Osteocyte (in vitro differentiated cells): ENCODE measurements around the gene EPHA10. TPM values are rescaled to one million over a fixed set of nuclear protein-coding genes. Genes with fewer than 3 reads are reported as not detected.

Experiments
- DNase-seq: peaks from one replicate; pipeline ENCODE4 v3.0.0; 2021; ENCODE audit warnings: mixed read lengths; ENCODE audit not compliant: unreplicated experiment; ENCODE audit errors: extremely low spot score
- H3K27ac Mint-ChIP-seq: one replicate; pipeline ENCODE4 v1.8.0; 2021; ENCODE audit warnings: mild to moderate bottlenecking, mixed read lengths; ENCODE audit not compliant: unreplicated experiment
- H3K27me3 Mint-ChIP-seq: one replicate; pipeline ENCODE4 v1.8.0; 2021; ENCODE audit warnings: mixed read lengths; ENCODE audit not compliant: unreplicated experiment
- H3K36me3 Mint-ChIP-seq: one replicate; pipeline ENCODE4 v1.8.0; 2021; ENCODE audit warnings: mixed read lengths; ENCODE audit not compliant: unreplicated experiment
- H3K4me1 Mint-ChIP-seq: one replicate; pipeline ENCODE4 v1.8.0; 2021; ENCODE audit warnings: mixed read lengths; ENCODE audit not compliant: unreplicated experiment
- H3K4me3 Mint-ChIP-seq: one replicate; pipeline ENCODE4 v1.8.0; 2021; ENCODE audit warnings: mild to moderate bottlenecking, moderate library complexity, mixed read lengths; ENCODE audit not compliant: unreplicated experiment
- H3K9me3 Mint-ChIP-seq: one replicate; pipeline ENCODE4 v1.8.0; 2021; ENCODE audit warnings: mixed read lengths; ENCODE audit not compliant: unreplicated experiment
- CTCF ChIP-seq: fragments of 200-600 bp; sonication (generic); IDR thresholded peaks from 2 replicates; pipeline ENCODE4 v1.5.0; 2021; ENCODE audit warnings: antibody characterized with exemption, mild to moderate bottlenecking, moderate library complexity
- total RNA-seq: library from RNA; stranded (reverse); gene quantifications from 2 replicates; pipeline ENCODE4 v1.2.1, GENCODE V29; 2021

EPHA10 gene
- total RNA-seq, 1 donor from 2014 or later: not detected

- no peaks in the 10 kb centered on the region for H3K9me3 Mint-ChIP-seq
- no peaks in the 10 kb centered on the region for H3K36me3 Mint-ChIP-seq
- H3K27me3 Mint-ChIP-seq: peaks cover 46% of the 10 kb centered on the region
- peaks cover 4% of the 10 kb centered on the region for H3K4me1 Mint-ChIP-seq
- H3K27ac Mint-ChIP-seq: no peak overlapping the region
- no peak for TF ChIP-seq CTCF
- DNase-seq: no peak
- peak overlapping the region; percentile 57 for H3K4me3 Mint-ChIP-seq
These were observed 12.1 kb downstream of the EPHA10 start for GRCh38 chr1:37752583-37753471.

DNA sequence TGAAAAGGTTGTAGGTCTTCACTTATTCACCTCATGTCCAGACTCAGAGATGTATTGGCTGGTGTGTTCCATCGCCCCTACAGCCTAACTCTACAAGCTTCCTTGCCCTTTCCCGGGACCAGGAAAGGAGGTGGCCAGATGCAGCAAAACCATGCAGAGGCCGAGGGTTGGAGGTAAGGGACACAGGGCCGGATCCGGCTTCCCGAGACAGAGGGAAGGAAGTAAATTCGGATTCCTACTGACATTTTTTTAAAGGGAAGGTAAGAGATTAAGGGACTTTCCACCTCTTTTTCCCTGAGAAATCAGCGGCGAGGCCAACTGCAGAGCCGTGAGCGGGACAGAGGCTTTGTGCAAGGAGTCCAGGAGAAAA, 12.7 kb downstream of the EPHA10 start:
- TF ChIP-seq CTCF: no peak
- peaks cover 4% of the 10 kb centered on the region for H3K4me1 Mint-ChIP-seq
- H3K36me3 Mint-ChIP-seq: no peaks in the 10 kb centered on the region
- peaks cover 46% of the 10 kb centered on the region for H3K27me3 Mint-ChIP-seq
- H3K9me3 Mint-ChIP-seq: no peaks in the 10 kb centered on the region
- H3K4me3 Mint-ChIP-seq: peak overlapping the region; percentile 57
- no peak for DNase-seq
- H3K27ac Mint-ChIP-seq: no peak overlapping the region

GRCh38 chr1:37748565-37748964, 16.4 kb downstream of the EPHA10 start:
- DNase-seq: no peak
- peaks cover 34% of the 10 kb centered on the region for H3K27me3 Mint-ChIP-seq
- no peak for TF ChIP-seq CTCF
- no peak overlapping the region for H3K27ac Mint-ChIP-seq
- no peak overlapping the region for H3K4me3 Mint-ChIP-seq
- peaks cover 4% of the 10 kb centered on the region for H3K9me3 Mint-ChIP-seq
- H3K4me1 Mint-ChIP-seq: peaks cover 4% of the 10 kb centered on the region
- H3K36me3 Mint-ChIP-seq: no peaks in the 10 kb centered on the region

DNA sequence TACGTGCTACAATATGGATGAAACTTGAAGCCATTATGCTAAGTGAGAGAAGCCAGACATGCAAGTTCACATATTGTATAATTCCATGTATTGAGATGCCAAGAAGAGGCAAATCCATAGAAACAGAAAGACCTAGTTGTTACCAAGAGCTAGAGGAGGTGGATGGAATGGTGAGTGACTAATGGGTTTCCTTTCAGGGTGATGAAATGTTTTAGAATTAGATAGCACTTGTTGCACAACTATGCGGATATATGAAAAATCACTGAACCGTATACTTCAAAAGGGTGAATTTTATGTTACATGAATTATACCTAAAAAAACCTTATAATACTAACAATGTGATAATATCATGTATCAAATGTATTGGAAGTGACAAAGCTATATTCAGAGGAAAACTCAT, 18.1 kb downstream of the EPHA10 start:
- no peak for DNase-seq
- no peak overlapping the region for H3K4me3 Mint-ChIP-seq
- H3K36me3 Mint-ChIP-seq: no peaks in the 10 kb centered on the region
- no peaks in the 10 kb centered on the region for H3K4me1 Mint-ChIP-seq
- H3K9me3 Mint-ChIP-seq: peaks cover 4% of the 10 kb centered on the region
- no peak overlapping the region for H3K27ac Mint-ChIP-seq
- H3K27me3 Mint-ChIP-seq: peaks cover 29% of the 10 kb centered on the region
- TF ChIP-seq CTCF: no peak

DNA sequence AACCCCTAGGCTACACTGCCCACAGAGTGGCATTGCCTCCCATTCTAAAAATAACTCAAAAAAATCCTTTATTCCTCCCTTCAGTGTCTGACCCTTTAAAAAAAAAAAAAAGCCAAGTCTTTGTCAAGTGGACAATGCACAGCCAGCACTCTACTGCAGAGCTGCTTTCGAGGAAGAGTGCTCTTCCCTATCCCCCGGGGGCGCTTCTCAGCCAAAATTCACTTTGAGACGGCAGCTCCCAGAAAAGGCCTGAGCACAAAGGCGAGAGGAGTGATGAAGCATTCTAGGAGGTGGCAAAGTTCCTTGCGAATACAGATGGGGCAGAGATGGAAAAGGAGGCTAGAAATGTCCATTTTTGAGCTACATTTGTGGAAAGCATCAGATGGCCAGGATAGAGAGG, 23.3 kb downstream of the EPHA10 start:
- Mint-ChIP-seq H3K27ac (no peak overlapping the region), H3K27me3 (peaks cover 21% of the 10 kb centered on the region), H3K4me3 (no peak overlapping the region), H3K36me3 (no peaks in the 10 kb centered on the region), H3K9me3 (peaks cover 1% of the 10 kb centered on the region), H3K4me1 (no peaks in the 10 kb centered on the region)
- TF ChIP-seq CTCF: no peak
- no peak for DNase-seq
